ENCODE results near the gene TTC7B.

Gene TTC7B

DNA sequence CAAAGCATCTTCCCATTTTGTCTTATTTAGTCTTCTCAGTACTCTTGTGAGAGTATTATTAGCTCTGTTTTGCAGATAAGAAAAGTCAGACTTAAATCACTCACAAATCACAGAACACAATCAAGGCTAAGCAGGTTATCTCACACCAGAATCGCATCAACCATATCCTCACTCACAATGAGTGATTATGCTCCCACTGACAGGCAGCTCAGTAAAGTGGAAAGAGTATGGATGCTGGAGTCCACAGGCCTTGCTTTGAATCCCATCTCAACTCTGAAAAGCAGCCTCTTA is 43.1 kb downstream of the TTC7B start:
- DNase-seq = no peak

- no peak for DNase-seq
These were observed 48.3 kb downstream of the TTC7B start for GRCh38 chr14:90767899-90768298.

DNA sequence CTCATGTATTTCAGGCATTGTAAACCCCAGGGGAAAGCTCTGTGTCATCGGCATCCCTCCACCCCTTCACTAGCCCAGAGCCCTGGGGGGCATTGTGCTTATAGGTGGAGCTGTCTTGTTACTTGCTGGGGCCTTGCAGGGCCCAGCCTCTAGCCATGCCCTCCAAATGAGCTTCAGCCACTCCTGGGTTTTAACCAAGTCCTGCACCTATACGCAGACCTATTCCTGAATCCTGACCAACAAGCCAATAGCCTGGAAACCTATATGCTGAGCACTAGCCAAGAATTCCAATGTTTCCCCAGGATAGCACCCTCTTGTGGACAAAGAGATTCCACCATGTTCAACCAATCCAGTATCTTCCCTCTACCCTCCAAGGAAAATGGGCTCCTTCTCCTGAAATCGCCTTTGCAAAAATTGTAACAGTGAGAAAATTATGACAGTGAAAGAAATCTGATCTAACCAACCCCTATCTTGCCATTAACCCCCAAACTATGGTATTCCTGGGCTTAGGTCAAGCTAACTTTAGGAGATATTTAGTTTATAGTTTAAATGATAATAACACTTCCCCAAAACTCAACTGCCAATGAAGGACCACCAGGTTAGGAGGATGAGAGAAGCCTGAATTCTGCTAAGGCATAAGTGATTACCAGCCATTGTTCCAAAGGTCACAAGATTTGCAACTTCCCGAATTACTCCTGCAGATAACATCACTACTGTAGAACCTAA is 55.5 kb downstream of the TTC7B start:
- DNase-seq = no peak

GRCh38 chr14:90760078-90760444 is 56.2 kb downstream of the TTC7B start:
- DNase-seq = no peak

- no peak for DNase-seq
These were observed 56.7 kb downstream of the TTC7B start for GRCh38 chr14:90759370-90760077.

- peak; percentile 15 for DNase-seq
These were observed 57.3 kb downstream of the TTC7B start for GRCh38 chr14:90758959-90759358.

- peak; percentile 96 for DNase-seq
These were observed 58.0 kb downstream of the TTC7B start for GRCh38 chr14:90758028-90758889.

DNA sequence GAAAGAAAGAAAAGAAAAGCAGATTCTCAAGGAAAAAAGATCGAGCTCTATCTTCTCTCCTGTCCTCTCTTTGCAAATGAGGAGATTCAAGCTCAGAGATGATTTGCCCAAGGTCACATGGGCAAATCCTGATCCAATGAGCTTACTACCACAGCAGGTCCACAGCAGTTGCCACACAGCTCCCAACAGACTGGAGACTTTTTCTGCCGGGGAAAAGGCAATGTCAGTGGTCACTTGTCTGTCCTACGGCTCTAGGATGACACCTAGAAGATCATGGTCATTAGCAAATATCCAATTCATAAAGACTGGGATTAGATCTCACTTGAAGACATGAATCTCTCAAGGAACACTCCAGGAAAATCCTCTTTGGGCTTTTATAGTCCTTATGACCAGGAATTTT is 58.8 kb downstream of the TTC7B start:
- DNase-seq = no peak

DNA sequence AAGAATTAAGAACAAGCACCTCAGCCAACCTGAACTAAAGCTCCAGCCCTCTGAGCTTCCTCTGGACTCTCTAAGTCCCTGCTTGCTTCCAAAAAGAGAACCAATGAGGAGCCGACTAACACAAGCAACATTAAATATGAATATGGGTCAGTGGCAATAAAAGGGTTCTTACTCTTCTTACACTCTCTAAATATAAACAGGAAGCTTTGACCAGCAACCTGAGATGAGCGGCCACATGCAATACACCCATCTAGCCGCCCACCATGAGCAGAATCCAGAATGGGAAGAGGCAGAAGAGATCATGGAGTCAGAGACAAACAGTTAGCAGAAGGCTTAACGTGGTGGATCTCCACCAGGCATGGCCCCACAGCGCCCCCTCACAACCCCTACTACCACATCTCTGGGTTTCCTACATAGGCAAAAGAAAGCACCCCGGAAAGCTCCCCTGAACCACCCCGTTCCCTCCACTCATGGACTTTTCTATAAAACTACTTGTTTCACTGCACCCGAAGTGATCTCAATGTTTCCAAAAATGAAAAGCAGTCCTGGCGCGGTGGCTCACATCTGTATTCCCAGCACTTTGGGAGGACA is 59.4 kb downstream of the TTC7B start:
- DNase-seq = no peak

DNA sequence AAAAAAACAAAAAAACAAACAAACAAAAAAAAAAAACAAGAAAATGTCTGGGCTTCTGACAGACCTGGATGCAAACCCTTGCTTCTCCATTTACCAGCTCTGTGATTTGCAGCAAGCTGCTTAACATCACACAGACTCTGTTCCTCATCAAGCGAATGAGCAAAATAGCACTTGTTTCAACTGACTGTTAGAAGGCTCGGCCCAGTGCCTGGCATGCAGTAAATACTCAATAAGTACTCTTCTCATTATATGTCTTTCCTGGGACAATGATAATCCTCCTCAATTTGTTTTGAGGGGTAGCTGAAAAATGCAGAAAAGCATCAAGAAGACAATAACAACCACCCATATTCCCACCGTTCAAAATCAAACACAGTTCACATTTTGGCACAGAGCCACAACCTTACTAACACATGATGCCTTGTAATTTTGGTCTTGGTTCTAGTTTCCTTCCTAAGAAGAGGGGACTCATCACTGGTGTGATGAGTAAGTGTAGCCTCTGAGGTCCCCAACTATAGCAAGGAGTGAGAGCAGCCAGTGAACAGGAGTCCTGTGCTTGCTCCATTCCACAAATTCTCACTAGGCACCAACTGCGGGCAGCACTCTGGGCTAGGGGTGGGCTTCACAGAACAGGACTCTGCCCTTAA is 60.4 kb downstream of the TTC7B start:
- no peak for DNase-seq

- no peak for DNase-seq
These were observed 62.7 kb downstream of the TTC7B start for GRCh38 chr14:90753456-90754005.

DNA sequence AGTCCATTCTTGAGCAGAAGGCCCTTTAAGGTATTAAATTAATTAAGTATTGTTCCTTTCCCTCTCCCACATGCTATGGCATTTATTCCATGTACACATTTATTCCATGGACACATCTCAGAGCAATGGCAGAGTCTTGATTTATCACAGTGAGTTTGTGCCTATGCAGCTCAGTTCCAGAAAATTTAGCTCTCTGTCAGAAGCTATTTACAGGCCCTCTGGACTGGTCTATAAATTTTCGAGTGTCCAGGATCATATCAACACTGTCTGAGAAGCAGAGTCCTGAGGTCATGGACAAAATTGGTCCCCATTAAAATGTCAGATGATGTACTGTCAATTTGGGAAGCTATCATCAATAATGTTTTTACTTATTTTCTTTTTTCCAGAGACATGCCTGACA is 65.5 kb downstream of the TTC7B start:
- DNase-seq = no peak

DNA sequence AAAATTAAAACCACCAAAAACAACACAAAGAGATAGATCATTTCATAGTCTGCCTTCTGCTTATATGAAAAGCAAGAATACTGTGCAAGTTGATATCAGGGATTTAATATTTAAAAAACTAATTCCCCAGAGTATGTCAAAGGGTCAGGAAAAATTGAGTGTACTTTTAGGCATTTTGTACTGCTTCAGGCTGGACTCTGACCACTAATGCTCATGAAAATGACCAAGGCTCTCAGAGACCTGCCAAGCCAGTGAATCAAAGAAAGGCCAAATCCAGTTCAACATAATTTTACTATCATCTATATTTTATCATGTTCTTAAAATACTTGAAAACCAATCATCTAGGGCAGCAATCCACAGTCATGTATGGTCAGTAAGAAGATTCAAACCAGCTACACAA is 66.0 kb downstream of the TTC7B start:
- DNase-seq = no peak

GRCh38 chr14:90747909-90748308 is 68.3 kb downstream of the TTC7B start:
- DNase-seq = no peak

DNA sequence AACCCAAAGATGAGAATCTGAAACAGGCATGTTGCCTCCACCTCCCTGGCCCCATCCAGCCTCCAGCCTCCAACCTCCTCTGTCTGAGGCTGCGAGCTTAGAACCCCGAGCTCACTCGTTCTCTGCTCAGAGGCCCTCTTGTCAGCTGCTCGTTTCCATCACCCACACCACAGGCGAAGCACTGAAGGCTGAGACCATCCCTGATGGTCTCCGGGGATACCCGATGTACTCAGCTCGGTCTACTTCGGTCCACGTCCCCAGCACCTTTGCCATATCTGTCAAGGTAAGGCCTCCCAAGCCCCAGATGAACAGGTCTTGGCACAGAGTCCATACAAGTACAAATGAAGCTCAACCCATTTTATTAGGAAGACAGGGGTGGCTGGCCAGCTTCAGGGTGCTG is 72.4 kb downstream of the TTC7B start:
- DNase-seq = no peak

GRCh38 chr14:90743425-90743824 is 72.8 kb downstream of the TTC7B start:
- no peak for DNase-seq

DNA sequence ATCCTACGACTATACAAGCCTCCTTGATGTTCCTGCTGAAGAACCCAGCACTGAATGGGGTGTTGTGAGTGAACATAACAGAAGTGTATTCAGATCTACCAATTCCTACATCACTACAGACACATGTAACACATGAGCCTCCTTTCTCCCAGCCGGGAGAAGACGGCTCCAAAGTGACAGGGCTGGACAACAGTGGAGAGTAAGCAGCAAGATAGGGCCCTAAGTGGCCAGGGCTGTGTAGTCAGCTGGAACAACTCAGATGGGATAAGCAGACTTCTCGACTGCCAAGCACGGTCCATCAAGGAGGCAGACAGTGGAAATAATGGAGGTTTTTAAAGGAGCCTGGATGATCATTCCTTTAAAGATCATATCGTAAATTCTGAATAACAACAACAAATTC is 73.5 kb downstream of the TTC7B start:
- DNase-seq = no peak

GRCh38 chr14:90742252-90742651 is 74.0 kb downstream of the TTC7B start:
- no peak for DNase-seq

DNA sequence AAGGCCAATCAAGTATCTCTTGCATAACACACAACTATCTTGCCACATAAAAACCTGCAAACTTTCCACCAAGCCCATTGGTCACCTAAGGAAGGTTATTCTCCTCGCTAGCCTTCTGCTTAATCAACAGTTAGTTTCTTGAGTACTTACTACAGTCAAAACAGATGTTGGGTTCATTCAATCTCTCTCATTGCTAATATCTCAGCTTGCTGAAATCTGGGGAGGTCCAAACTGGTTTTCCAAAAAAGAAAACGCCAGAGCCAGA is 74.6 kb downstream of the TTC7B start:
- no peak for DNase-seq

GRCh38 chr14:90740946-90741681 is 75.1 kb downstream of the TTC7B start:
- no peak for DNase-seq

GRCh38 chr14:90740081-90740480 is 76.1 kb downstream of the TTC7B start:
- no peak for DNase-seq

Data from T-helper 9 cell (primary cell).